SU-DHL-6 (cell line): ENCODE data around the gene H2BK1.

Experiments used
- H2AFZ ChIP-seq: fragments of 200-600 bp; sonication (generic); 2 replicates; pipeline ENCODE4 v1.6.1; 2014; ENCODE audit warnings: low read depth, mild to moderate bottlenecking, moderate library complexity, mixed read lengths, antibody characterized with exemption, low read length; ENCODE audit not compliant: severe bottlenecking
- H3F3A ChIP-seq: fragments of 200-600 bp; shearing (Covaris generic); 2 replicates; pipeline ENCODE4 v1.6.0; 2016; ENCODE audit warnings: antibody characterized with exemption, mild to moderate bottlenecking; ENCODE audit not compliant: insufficient read depth
- H3K27ac ChIP-seq: fragments of 200-600 bp; sonication (generic); 2 replicates; pipeline ENCODE4 v1.5.1; 2016; ENCODE audit warnings: low read depth, mild to moderate bottlenecking, low read length, moderate library complexity, mixed read lengths
- H3K27me3 ChIP-seq: fragments of 200-600 bp; sonication (generic), shearing (Covaris generic); 2 replicates; pipeline ENCODE4 v1.6.0; 2014; ENCODE audit warnings: mild to moderate bottlenecking, low read length
- H3K36me3 ChIP-seq: fragments of 200-600 bp; sonication (generic); 2 replicates; pipeline ENCODE4 v1.6.1; 2014; ENCODE audit warnings: mild to moderate bottlenecking, low read length, mixed read lengths
- H3K4me2 ChIP-seq: fragments of 300-600, 200-600 bp; shearing (Covaris generic), sonication (generic); 2 replicates; pipeline ENCODE4 v1.6.0; 2014; ENCODE audit warnings: low read length, low read depth, mild to moderate bottlenecking; ENCODE audit not compliant: poor library complexity, severe bottlenecking
- H3K4me3 ChIP-seq: fragments of 200-600 bp; sonication (generic); 2 replicates; pipeline ENCODE4 v1.5.1; 2014; ENCODE audit warnings: antibody characterized with exemption, low read length, mild to moderate bottlenecking, mixed read lengths; ENCODE audit not compliant: insufficient read depth, poor library complexity, severe bottlenecking
- H3K79me2 ChIP-seq: fragments of 200-600 bp; sonication (generic); 2 replicates; pipeline ENCODE4 v1.6.1; 2014; ENCODE audit warnings: mild to moderate bottlenecking, low read length, moderate library complexity; ENCODE audit not compliant: insufficient read depth
- H3K9ac ChIP-seq: fragments of 200-600 bp; sonication (generic); 2 replicates; pipeline ENCODE4 v1.7.0; 2014; ENCODE audit warnings: mild to moderate bottlenecking, low read length
- H3K9me2 ChIP-seq: fragments of 200-600 bp; sonication (generic); replicated peaks from 2 replicates; pipeline ENCODE4 v1.6.1; 2014; ENCODE audit warnings: low read length; ENCODE audit not compliant: insufficient read depth
- H3K9me3 ChIP-seq: fragments of 200-600 bp; sonication (generic); 2 replicates; pipeline ENCODE4 v1.6.1; 2014; ENCODE audit warnings: low read length, mixed read lengths; ENCODE audit not compliant: insufficient read depth
- H4K20me1 ChIP-seq: fragments of 200-600 bp; sonication (generic); 2 replicates; pipeline ENCODE4 v1.6.1; 2014; ENCODE audit warnings: low read depth, mild to moderate bottlenecking, antibody characterized with exemption, low read length, moderate library complexity, mixed read lengths
- CTCF ChIP-seq: fragments of 200-600 bp; sonication (generic); IDR thresholded peaks from one replicate; pipeline ENCODE4 v1.5.1; 2017; ENCODE audit warnings: antibody characterized with exemption, mild to moderate bottlenecking, low read length, moderate library complexity; ENCODE audit not compliant: insufficient read depth, poor library complexity, severe bottlenecking
- EZH2phosphoT487 ChIP-seq: fragments of 200-600 bp; sonication (generic), shearing (Covaris generic); conservative IDR thresholded peaks from 2 replicates; pipeline ENCODE4 v1.6.1; 2018; ENCODE audit warnings: mild to moderate bottlenecking, antibody characterized with exemption, low read length, moderate library complexity, mixed read lengths

The H2BK1 gene

GRCh38 chr7:151201344-151201743, 8.9 kb downstream of the H2BK1 start:
- no peak overlapping the region for H3K27ac ChIP-seq
- H3K36me3 ChIP-seq, result no peaks in the 10 kb centered on the region
- no peak overlapping the region for H2AFZ ChIP-seq
- H3K9me2 ChIP-seq, result no peaks in the 10 kb centered on the region
- H4K20me1 ChIP-seq, result no peaks in the 10 kb centered on the region
- no peak overlapping the region for H3K4me3 ChIP-seq
- no peak overlapping the region for H3K9ac ChIP-seq
- TF ChIP-seq EZH2phosphoT487 (no peak), CTCF (no peak)
- no peaks in the 10 kb centered on the region for H3K79me2 ChIP-seq
- H3F3A ChIP-seq, result no peaks in the 10 kb centered on the region
- H3K4me2 ChIP-seq, result no peak overlapping the region
- no peaks in the 10 kb centered on the region for H3K9me3 ChIP-seq
- no peaks in the 10 kb centered on the region for H3K27me3 ChIP-seq

- Histone ChIP-seq H3K27me3 (no peaks in the 10 kb centered on the region), H3K79me2 (no peaks in the 10 kb centered on the region), H2AFZ (no peak overlapping the region), H3K4me3 (no peak overlapping the region), H4K20me1 (no peaks in the 10 kb centered on the region), H3K36me3 (no peaks in the 10 kb centered on the region), H3K4me2 (no peak overlapping the region), H3K27ac (no peak overlapping the region), H3F3A (no peaks in the 10 kb centered on the region), H3K9me2 (no peaks in the 10 kb centered on the region), H3K9ac (no peak overlapping the region), H3K9me3 (no peaks in the 10 kb centered on the region)
- TF ChIP-seq CTCF (no peak), EZH2phosphoT487 (no peak)
These were observed 11.1 kb downstream of the H2BK1 start for GRCh38 chr7:151198945-151199848.

- no peaks in the 10 kb centered on the region for H3K27me3 ChIP-seq
These were observed 12.4 kb downstream of the H2BK1 start for GRCh38 chr7:151197932-151198331.

More at GRCh38 chr7:151197932-151198331, 12.4 kb downstream of the H2BK1 start:
- Histone ChIP-seq H3K27ac (no peak overlapping the region), H3K36me3 (no peaks in the 10 kb centered on the region), H3F3A (no peaks in the 10 kb centered on the region), H3K4me2 (no peak overlapping the region), H4K20me1 (no peaks in the 10 kb centered on the region), H3K79me2 (no peaks in the 10 kb centered on the region), H2AFZ (no peak overlapping the region), H3K9ac (no peak overlapping the region), H3K9me2 (no peaks in the 10 kb centered on the region), H3K9me3 (no peaks in the 10 kb centered on the region), H3K4me3 (no peak overlapping the region)
- TF ChIP-seq CTCF, result no peak
- no peak for TF ChIP-seq EZH2phosphoT487
